HG03196 (cell line): ENCODE data around the gene PFN2.
"Not testable (repeated sequence)": the region's sequence is repeated elsewhere in the genome, so short reads cannot be mapped to it uniquely, and the experiment has no call there.

Source experiments
- ATAC-seq: cut with Tn5 transposase; IDR thresholded peaks from one replicate; pipeline ENCODE4 v1.9.1; 2021; ENCODE audit not compliant: unreplicated experiment

PFN2 gene

DNA sequence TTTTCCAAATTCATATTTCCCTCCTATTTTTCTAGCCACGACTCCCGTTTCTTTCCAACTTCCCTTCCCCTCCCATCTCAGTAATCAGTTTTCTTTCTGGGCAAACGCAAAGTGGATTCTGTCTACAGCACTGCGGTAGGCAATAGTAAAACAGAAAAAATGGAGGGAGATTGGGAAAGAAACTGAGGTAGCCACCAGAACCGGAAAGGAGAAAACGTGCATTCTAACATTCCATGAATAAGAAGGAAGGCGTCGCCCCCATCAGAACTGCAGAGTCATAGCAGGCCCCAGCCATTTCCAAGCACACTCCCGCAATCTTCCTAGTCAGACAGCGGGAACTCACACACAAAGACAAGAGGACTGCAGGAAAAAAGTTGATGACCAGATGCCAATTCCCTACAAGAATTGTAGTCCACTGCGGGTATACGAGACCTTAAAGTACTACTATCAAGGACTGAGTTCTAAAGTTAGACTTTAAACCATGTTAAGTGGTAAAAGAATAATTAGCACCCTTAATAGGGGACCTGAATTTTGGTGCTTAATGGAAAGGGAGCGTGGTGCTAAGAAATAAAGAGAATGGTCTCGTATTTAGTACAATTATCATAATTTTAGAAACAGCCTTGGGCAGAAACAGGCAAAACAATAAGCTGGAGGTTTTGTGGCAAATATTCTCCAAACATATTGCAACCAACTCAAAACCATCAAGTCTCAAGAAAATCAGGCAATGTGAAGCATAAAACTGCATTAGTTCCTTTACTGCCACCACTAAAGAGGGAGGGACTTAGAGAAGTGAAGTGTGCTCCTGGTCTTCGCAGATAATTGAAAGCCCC lies 1.4 kb downstream of the PFN2 start:
- no peak for ATAC-seq

DNA sequence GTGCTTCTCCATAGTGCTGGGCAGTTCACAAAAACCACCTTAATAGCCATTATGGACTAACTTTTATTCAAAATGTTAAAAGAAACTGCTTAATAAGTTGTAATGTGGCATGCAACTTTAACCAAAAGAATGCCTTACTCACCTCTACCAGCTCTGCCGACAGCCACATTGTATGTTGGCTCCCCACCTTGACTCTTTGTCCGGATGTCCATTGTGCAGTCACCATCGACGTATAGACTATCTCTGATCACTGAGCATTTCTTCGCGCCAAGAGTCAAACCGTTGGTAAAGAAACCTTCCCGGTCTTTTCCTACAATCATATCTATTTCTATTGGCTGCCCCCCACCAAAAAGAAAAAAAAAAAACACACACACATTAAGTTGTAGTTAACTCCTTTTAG lies 2.5 kb downstream of the PFN2 start:
- no peak for ATAC-seq

DNA sequence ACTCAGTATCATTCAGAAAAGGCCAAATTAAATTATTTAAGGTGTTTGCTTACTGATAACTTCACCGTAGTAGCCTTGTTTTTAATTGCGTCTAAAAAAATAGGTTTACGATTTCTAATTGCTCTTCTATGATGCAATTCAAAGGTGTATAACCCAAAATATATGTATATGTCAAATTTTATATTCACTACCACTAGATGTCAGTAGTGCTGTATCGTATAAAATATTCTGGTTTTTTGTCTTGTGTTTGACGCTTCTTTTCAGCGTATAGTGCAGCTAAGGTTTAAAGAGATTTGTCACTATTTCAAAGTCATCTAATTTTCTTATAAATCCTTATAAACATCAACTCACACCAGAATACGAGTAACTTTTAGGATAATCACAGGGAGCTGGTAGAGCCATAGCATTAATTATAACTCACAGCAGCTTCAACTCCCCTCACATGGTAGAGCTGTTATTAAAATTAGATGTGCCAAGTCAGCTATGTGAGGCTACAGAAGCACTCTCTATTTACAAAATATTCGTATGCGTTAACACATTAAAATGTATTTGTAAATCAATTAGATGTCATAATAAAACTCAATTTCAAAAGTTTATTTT lies 3.5 kb downstream of the PFN2 start:
- no peak for ATAC-seq

DNA sequence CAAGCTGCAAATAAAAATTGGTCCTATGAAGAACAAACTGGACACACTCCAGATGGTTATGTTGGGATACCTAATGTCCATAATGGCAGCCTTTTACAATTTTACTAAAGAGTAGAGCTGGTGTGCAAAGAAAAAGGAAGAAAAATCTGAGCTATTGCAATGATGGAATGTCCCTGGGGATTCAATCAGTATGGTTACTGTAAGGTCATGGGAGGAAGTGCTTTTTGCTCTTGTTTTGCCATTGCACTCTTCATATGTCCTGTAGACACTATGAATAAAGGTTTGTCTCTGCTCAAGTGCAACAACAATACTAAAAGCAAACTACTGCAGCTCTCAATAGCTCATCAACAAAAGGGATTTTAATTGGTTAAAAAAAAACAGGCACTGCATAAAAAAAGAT lies 5.4 kb downstream of the PFN2 start:
- no peak for ATAC-seq

DNA sequence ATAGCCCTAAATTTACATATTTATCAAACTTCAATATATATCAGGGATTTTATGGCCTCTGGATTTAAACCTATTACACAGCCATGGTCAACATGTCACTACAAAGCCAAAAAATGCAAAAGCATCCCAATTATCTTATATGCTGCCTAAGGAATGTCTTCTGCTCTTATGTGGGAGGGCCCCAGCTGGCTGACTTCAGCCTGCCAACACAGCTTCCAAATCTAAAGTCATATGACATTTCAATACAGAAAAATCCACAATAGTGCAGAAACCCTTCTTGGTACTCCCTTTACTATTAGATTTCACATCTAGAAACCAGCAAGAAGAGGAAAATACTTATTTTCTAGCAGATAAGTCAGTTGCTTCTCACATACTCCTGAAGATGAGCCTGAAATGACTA lies 6.4 kb downstream of the PFN2 start:
- no peak for ATAC-seq

DNA sequence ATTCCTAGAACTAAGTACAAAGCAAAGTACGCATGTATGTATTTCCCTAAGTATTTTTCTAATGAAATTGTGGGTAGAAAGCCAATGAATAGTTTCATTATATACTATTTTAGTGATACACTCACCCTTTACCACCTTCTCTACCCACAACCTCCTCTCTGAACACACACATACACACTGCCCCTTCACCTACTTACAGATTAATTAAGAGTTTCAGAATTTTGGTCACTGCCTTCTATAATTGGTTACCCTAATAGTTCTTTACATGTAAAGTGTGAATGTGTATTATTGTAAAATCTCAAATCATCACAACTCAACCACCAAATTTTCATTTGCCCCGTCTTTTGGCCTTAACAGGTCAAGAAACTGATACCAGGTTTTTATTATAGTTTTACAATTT lies 7.2 kb downstream of the PFN2 start:
- ATAC-seq: no peak

DNA sequence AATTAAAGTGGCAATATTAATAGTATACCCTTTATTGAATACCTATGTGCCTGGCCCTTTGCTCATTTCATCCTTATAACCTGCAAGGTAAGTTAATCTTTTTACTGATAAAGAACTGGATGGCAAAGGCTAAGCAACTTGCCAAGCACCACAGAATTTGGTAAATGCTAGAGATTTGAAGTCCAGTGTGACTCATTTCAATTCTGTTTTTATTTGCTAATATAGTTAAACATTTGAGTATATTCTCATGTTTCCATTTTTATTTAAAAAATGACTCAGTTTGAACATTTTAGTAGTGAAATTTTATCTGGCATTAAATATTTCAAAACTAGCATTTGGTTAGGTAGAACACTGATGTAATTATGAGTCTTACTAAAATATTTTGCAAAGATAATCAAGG lies 11.3 kb downstream of the PFN2 start:
- no peak for ATAC-seq

DNA sequence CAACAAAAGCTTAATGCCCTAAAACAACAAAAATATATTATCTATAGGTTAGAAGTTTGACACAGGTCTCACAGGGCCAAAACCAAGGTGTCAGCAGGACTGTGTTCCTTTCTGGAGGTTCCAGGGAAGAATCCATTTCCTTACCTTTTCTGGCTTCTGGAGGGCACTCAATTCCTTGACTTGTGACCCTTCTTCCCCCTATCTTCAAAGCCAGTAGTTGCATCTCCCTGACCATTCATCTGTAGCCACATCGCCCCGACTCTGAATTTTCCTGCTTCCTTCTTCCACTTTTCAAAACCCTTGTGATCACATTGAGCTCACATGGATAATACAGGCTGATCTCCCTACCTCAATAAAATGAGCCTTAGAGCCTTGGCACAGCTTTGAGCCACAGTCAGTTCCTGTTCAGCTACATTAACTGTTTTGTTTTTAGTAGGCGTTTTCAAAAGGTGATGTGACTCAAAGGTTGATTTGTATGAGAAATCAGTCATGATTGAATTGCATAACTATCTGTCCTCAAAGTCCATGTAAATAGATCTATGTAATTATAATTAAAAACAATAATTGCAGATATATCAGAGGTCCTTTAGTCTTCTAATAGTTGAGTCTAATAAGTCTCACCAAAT lies 12.4 kb downstream of the PFN2 start:
- no peak for ATAC-seq

DNA sequence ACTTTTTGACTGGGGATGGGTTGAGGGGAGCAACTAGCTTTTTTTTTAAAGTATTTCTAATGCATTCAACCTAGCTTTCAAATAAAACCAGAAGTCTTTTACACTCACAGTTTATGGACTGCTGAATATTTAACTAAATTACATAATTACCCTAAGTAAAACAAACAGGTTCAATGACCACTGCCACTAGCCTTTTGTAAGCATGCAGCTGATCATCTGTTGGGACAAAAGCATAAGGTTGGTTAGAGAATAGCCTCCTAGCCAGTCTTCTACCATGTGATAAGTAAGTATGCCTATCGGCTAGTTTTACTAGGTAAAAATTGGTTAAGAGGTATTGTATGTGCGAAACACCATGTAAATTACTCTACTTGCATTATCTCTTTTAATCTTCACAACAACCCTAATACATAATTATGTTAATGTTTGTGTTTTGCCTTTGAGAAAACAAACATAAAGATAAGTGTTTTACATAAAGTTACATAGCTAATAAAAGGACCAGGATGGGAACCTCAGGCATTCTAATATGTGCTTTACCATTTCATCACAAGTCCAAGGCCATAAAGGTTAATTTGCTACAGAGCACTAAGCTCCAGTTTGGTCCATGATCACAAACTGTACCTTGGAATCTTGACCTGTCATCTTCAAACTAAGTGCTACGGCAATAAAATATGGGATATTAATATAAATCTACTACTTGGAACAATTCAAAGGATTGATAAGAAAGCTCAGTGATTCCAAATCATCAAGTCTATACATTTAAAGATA lies 13.2 kb downstream of the PFN2 start:
- no peak for ATAC-seq

DNA sequence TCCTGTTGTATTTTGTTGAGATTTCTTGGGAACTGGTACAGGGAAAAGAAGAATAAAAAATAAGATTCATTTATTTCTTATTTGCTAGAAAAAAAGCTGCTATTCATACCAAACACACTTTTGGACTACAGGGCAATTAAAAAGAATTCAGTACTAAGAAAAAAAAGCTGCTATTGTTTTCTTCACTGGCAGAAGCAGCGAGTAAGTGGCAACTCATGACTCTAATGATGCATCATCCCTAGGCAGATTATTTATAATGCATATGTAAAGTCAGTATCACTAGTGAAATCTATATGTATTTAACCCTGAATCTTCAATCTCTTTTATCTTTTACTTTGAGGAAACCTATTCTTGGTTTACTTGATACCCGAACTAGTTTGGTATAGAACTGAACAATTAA lies 15.2 kb downstream of the PFN2 start:
- no peak for ATAC-seq

DNA sequence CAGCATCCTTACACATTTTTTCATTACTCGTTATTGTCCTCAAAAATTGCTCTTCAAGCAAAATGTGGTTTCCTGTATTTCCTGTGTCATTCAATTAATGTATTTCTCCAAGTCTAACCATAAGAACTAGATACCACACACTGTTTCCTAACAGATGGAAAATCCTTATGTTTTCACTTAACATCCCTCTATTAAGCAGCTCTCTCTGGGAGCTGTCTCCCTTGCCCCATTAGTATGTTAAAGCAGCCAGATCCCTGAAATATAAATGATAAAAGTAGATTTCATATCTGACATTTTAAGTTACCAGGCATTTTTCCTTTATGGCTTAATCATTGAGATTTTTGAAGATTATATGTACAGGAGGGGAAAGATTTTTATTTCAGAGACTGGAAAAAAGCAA lies 15.9 kb downstream of the PFN2 start:
- no peak for ATAC-seq

DNA sequence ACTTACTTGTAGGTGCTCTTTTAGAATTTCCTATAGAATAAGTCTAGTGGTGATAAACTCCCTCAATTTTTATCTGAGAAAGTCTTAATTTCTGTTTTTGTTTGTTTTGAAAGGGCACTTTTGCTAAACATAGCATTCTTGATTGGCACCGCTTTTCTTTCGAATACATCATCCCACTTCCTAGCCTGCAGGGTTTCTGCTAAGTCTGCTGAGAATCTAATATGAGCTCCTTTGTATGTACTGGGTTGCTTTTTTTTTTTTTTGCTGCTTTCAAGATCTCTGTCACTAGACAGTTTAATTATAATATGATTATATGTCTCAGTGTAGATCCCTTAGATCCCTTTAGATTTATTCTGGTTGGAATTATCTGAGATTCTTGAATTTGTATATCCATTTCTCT lies 21.5 kb downstream of the PFN2 start:
- ATAC-seq: no peak

DNA sequence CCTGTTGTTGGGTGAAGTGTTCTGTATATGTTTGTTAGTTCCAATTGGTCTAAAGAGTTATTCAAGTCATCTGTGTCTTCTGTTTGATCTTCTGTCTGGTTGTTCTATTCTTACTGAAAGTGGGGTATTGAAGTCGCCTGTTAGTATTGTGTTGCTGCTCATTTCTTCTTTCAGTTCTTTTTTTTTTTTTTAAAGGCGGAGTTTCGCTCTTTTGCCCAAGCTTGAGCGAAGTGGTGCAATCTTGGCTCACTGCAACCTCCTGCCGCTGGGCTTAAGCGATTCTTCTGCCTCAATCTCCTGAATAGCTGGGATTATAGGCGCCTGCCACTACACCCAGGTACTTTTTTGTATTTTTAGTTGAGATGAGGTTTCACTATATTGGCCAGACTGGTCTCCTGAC lies 23.5 kb downstream of the PFN2 start:
- ATAC-seq: no peak

DNA sequence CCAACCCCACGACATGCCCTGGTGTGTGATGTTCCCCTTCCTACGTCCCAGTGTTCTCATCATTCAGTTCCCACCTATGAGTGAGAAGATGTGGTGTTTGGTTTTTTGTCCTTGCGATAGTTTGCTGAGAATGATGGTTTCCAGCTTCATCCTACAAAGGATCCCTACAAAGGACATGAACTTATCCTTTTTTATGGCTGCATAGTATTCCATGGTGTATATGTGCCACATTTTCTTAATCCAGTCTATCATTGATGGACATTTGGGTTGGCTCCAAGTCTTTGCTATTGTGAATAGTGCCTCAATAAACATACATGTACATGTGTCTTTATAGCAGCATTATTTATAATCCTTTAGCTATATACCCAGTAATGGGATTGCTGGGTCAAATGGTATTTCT lies 26.7 kb downstream of the PFN2 start:
- not testable (repeated sequence) for ATAC-seq

DNA sequence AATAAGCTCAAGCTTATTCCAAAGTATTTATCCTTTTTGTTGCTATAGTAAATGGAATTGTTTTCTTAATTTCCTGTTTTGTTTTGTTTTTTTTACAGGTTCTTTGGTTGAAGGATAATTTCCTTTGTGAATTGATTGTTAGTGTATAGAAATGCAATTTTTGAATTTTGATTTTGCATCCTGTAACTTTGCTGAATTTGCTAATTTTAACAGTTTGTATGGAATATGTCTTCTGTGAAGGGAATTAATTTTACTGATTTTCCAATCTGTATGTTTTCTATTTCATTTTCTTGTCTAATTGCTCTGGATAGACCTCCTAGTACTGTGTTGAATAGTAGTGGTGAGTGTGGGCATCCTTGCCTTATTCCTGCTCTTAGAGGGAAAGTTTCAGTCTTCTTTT lies 28.3 kb downstream of the PFN2 start:
- no peak for ATAC-seq

DNA sequence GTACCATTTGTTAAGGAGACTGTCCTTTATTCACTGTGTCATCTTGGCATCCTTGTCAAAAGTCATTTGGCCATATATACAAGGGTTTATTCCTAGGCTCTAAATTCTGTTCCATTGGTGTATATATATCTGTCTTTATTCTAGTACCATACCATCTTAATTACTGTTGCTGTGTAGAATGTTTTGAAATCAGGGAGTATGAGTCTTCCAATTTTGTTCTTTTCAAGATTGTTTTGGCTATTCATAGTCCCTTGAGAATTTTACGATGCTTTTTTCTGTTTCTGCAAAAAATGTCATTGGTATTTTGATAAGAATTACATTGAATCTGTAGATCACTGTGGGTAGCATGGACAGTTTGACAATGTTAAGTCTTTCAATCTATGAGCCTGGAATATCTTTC lies 28.7 kb downstream of the PFN2 start:
- no peak for ATAC-seq

DNA sequence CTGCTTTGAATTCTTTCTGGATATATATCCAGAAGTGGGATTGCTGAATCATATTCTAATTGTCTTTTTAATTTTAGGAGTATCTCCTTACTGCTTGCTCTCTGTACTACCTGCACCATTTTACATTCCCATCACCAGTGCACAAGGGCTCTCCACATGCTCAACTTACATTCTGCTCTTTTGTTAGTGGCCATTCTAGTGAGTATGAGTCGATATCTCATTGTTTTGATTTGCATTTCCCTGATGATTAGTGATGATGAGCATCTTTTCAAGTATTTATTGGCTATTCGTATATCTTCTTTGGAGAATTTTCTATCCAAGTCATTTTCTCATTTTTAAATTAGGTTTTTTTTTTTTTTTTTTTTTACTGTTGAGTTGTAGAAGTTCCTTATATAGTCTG lies 29.5 kb downstream of the PFN2 start:
- no peak for ATAC-seq

DNA sequence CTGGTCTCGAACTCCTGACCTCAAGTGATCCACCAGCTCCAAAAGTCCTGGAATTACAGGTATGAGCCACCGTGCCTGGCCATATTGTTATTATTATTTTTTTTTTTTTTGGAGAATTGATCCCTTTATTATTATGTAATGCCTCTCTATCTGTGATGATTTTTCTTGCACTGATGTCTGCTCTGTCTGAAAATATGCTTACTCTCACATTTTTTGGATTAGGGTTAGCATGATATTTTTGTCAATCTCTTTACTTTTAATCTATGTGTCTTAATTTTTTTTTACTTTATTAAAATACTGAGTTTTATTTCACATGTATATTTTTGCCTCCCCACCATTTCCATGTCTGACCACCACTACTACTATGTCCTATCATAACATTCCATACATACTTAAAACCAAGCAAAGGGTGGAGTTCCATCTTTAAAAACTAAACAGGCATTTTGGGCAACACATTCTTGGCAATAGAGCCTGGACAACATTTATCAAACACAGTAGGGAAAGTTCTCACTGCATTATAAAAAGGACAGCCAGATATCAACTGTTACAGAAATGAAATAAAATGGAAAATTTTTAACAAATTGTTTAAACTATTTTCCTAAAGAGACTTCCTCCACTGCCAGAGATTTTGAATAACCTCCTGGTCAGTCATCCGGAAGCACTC lies 32.2 kb downstream of the PFN2 start:
- ATAC-seq: not testable (repeated sequence)

DNA sequence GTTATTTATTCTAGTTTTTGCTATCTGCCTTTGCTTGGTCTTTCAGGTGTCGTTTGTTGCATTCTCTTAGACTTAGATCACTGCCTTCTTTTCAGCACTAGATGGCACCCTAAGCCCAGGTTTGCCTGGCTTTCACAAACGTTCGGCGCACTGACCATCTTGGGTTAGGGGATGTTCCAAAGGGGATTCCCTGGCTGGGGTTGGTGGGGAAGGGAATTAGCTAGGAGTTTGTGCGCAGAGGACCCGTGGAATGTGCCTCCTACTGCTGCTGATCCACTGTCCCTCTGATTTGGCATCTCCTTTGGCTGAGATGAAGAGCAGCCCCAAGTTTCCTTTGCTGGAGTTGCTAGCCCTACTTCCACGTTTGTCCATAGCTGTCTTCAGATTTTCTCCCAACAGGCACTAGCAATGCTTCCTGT lies 33.9 kb downstream of the PFN2 start:
- no peak for ATAC-seq

DNA sequence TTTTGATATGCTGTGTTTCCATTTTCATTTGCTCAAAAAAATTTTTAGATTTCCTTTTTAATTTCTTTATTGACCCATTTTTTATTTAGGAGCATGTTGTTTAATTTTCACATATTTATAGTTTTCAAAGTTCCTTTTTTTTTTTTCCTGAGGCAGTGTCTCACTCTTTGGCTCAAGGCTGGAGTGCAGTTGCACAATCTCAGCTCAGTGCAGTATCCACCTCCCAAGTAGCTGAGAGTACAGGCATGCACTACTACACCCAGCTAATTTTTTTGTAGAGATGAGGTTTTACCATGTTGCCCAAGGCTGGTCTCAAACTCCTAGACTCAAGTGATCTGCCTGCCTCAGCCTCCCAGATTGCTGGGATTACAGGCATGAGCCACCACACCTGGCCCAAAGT lies 36.2 kb downstream of the PFN2 start:
- no peak for ATAC-seq

DNA sequence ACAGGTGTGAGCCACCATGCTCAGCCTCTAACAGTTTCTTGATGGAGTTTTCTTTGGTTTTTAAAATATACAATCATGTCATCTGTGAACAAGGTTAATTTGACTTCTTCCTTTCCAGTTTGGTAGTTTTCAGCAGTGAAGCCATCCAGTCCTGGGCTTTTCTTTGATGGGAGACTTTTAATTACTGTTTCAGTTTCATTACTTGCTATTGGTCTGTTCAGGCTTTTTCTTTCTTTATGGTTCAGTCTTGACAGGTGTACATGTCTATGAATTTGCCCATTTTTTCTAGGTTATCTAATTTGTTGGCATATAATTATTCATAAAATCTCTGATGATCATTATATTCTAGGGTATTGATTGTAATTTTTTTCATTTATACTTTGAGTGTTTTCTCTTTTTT lies 36.8 kb downstream of the PFN2 start:
- ATAC-seq: no peak
